Parathyroid adenoma (tissue), 2 donors: ENCODE measurements around the gene KDM5D.

Experiments used
- H2AFZ ChIP-seq: fragments of 300-600 bp; sonication (generic); one replicate; pipeline ENCODE4 v1.7.0; 2017; ENCODE audit warnings: antibody characterized with exemption, mild to moderate bottlenecking
- H3K27ac ChIP-seq: fragments of 300-600 bp; sonication (generic); one replicate; pipeline ENCODE4 v1.7.0; 2017
- H3K27me3 ChIP-seq: fragments of 300-600 bp; sonication (generic); one replicate; pipeline ENCODE4 v1.7.0; 2017; ENCODE audit warnings: low read length; ENCODE audit not compliant: control insufficient read depth, insufficient read depth
- H3K36me3 ChIP-seq: fragments of 300-600 bp; sonication (generic); one replicate; pipeline ENCODE4 v1.7.0; 2017; ENCODE audit warnings: low read length; ENCODE audit not compliant: control insufficient read depth, insufficient read depth
- H3K4me1 ChIP-seq: fragments of 300-600 bp; sonication (generic); one replicate; pipeline ENCODE4 v1.7.0; 2017; ENCODE audit warnings: control low read depth
- H3K4me2 ChIP-seq: fragments of 300-600 bp; sonication (generic); one replicate; pipeline ENCODE4 v1.7.0; 2017; ENCODE audit warnings: low read length
- H3K4me3 ChIP-seq: fragments of 300-600 bp; sonication (generic); one replicate; pipeline ENCODE4 v1.7.0; 2017; ENCODE audit warnings: low read depth, low read length
- H3K79me2 ChIP-seq: fragments of 300-600 bp; sonication (generic); one replicate; pipeline ENCODE4 v1.7.0; 2017; ENCODE audit warnings: control low read depth
- H3K9ac ChIP-seq: fragments of 300-600 bp; sonication (generic); one replicate; pipeline ENCODE4 v1.7.0; 2017; ENCODE audit warnings: mild to moderate bottlenecking
- H3K9me3 ChIP-seq: fragments of 300-600 bp; sonication (generic); one replicate; pipeline ENCODE4 v1.7.0; 2017; ENCODE audit warnings: low read length; ENCODE audit not compliant: control insufficient read depth
- TF ChIP-seq, protein P1 (sequence below): fragments of 300-600 bp; sonication (generic); IDR thresholded peaks from one replicate; pipeline ENCODE4 v1.7.0; 2017; ENCODE audit warnings: antibody characterized with exemption, mild to moderate bottlenecking
- donor health status: primary hyperparathyroidism.

Gene KDM5D

DNA sequence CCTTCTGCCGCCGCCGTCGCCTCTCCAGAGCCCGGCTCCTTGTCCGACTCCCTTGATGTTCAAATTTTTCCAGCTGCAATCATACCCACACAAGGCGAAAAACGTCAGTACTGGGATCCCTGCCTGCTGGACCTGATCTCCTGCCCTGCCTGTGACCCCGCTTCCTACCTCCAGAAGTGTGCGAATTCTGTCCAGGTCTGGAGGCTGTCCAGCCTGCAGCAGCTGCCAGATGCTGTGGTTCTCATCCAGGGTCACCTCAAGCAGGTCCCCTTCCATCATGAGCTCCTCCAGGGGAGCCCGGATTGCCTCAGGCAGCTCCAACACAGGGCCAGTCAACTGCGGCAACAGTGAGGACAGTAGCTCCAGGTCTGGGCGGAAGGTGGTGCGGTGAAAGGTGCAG lies 38.3 kb downstream of the KDM5D start:
- Histone ChIP-seq H2AFZ (no peak overlapping the region), H3K79me2 (no peaks in the 10 kb centered on the region), H3K36me3 (no peaks in the 10 kb centered on the region), H3K27me3 (no peaks in the 10 kb centered on the region), H3K4me3 (no peak overlapping the region), H3K4me1 (no peaks in the 10 kb centered on the region), H3K9ac (no peak overlapping the region), H3K9me3 (no peaks in the 10 kb centered on the region), H3K4me2 (no peak overlapping the region), H3K27ac (no peak overlapping the region)
- TF ChIP-seq, protein P1, sequence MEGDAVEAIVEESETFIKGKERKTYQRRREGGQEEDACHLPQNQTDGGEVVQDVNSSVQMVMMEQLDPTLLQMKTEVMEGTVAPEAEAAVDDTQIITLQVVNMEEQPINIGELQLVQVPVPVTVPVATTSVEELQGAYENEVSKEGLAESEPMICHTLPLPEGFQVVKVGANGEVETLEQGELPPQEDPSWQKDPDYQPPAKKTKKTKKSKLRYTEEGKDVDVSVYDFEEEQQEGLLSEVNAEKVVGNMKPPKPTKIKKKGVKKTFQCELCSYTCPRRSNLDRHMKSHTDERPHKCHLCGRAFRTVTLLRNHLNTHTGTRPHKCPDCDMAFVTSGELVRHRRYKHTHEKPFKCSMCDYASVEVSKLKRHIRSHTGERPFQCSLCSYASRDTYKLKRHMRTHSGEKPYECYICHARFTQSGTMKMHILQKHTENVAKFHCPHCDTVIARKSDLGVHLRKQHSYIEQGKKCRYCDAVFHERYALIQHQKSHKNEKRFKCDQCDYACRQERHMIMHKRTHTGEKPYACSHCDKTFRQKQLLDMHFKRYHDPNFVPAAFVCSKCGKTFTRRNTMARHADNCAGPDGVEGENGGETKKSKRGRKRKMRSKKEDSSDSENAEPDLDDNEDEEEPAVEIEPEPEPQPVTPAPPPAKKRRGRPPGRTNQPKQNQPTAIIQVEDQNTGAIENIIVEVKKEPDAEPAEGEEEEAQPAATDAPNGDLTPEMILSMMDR = no peak

DNA sequence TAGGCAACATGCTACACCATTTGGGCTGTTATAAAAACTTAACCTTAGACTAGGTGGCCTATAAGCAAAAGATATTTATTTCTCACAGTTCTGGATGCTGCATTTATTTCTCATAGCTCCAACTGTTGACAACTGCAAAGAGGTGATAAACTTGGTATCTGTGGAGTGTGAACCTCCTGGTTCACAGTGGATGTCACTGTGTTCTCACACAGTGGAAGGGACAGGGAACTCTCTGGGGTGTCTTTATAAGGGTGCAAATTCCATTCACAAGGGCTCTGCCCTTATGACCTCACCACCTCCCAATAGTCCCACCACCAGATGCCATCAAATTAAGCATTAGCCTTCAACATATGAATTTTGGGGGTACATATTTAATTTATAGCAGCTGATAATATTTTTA lies 46.0 kb downstream of the KDM5D start:
- Histone ChIP-seq H3K36me3 (no peaks in the 10 kb centered on the region), H3K79me2 (no peaks in the 10 kb centered on the region), H3K4me3 (no peak overlapping the region), H3K27ac (no peak overlapping the region), H3K9me3 (no peaks in the 10 kb centered on the region), H2AFZ (no peak overlapping the region), H3K4me2 (no peak overlapping the region), H3K9ac (no peak overlapping the region), H3K27me3 (no peaks in the 10 kb centered on the region), H3K4me1 (no peaks in the 10 kb centered on the region)
- TF ChIP-seq, protein P1 = no peak

DNA sequence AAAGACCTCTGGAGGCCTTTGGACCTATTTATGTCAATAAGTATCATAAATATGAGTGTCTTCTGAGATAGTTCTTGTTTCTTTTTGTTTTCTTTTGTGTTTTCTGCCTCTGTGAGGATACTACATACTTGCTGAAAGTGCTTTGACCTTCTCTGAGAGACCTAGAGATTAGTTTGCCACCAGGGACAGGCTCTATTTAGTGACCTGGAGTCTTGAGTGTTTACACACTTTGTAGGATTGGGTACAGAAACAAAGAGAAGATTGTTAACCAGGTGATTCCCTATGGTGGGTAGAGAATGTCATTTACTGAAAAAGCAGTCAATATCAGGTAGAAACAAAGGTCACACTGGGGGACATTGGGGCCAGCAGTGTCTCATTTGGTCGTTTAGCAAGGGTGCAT lies 63.7 kb downstream of the KDM5D start:
- Histone ChIP-seq H3K9ac (no peak overlapping the region), H3K4me2 (no peak overlapping the region), H3K36me3 (no peaks in the 10 kb centered on the region), H3K79me2 (no peaks in the 10 kb centered on the region), H3K4me3 (no peak overlapping the region), H3K9me3 (no peaks in the 10 kb centered on the region), H3K4me1 (no peaks in the 10 kb centered on the region), H3K27me3 (no peaks in the 10 kb centered on the region), H3K27ac (no peak overlapping the region), H2AFZ (no peak overlapping the region)
- TF ChIP-seq, protein P1 = no peak
